Stimulated activated CD8-positive, alpha-beta memory T cell treated with anti-CD3 and anti-CD28 coated beads, Interleukin-12 subunit alpha, Interleukin-12 subunit beta, amount 100 ng/mL, for 24 hours (primary cell): ENCODE data around the gene SPEN.
A peak's percentile ranks its signal among the peaks of the same experiment; 100 is the strongest.
"Not testable (repeated sequence)": the region's sequence is repeated elsewhere in the genome, so short reads cannot be mapped to it uniquely, and the experiment has no call there.

ENCODE experiments used
- DNase-seq: peaks from one replicate; pipeline ENCODE4 v3.0.0-alpha.2; 2020; ENCODE audit errors: extremely low read depth

SPEN gene

GRCh38 chr1:15962671-15963362, 115.3 kb downstream of the SPEN start:
- DNase-seq, result no peak

GRCh38 chr1:15963363-15963967, 116.0 kb downstream of the SPEN start:
- no peak for DNase-seq

- DNase-seq, result no peak
Observed at GRCh38 chr1:15963968-15964648, 116.6 kb downstream of the SPEN start.

GRCh38 chr1:15965228-15965767, 117.8 kb downstream of the SPEN start:
- DNase-seq, result no peak

- peak; percentile 61 for DNase-seq
Observed at GRCh38 chr1:15966081-15966955, 118.8 kb downstream of the SPEN start.

GRCh38 chr1:15966956-15967344, 119.4 kb downstream of the SPEN start:
- no peak for DNase-seq

GRCh38 chr1:15968172-15968571, 120.7 kb downstream of the SPEN start:
- no peak for DNase-seq

GRCh38 chr1:15969321-15969880, 121.9 kb downstream of the SPEN start:
- DNase-seq, result no peak

GRCh38 chr1:15970911-15971310, 123.4 kb downstream of the SPEN start:
- no peak for DNase-seq

- DNase-seq, result no peak
Observed at GRCh38 chr1:15972409-15972808, 124.9 kb downstream of the SPEN start.

GRCh38 chr1:15973772-15974171, 126.3 kb downstream of the SPEN start:
- no peak for DNase-seq

GRCh38 chr1:15974855-15975254, 127.3 kb downstream of the SPEN start:
- no peak for DNase-seq

GRCh38 chr1:15975358-15975804, 127.9 kb downstream of the SPEN start:
- peak; percentile 59 for DNase-seq

- peak; percentile 87 for DNase-seq
Observed at GRCh38 chr1:15975805-15976680, 128.5 kb downstream of the SPEN start, which contains the start of gene ZBTB17. ZBTB17 (minus strand) TSS chr1:15976101; CDS start chr1:15948495, 27,606 bp downstream.

- not testable (repeated sequence) for DNase-seq
Observed at GRCh38 chr1:15977947-15978346, 130.4 kb downstream of the SPEN start.

GRCh38 chr1:15981679-15982078, 134.2 kb downstream of the SPEN start:
- no peak for DNase-seq

- no peak for DNase-seq
Observed at GRCh38 chr1:15983275-15983674, 135.8 kb downstream of the SPEN start.

- no peak for DNase-seq
Observed at GRCh38 chr1:15985611-15986297, 138.2 kb downstream of the SPEN start.

GRCh38 chr1:15988856-15989736, 141.6 kb downstream of the SPEN start:
- DNase-seq, result no peak
